Lower leg skin (tissue), 3 donors: Measurements from ENCODE around the gene WBP2NL.

Experiments used
- CTCF ChIP-seq, 3 donors: fragments of 450-650 bp; IDR thresholded peaks; one replicate each; pipeline ENCODE4 v1.5.1; 2016; ENCODE audit warnings: antibody characterized with exemption in 3 of 3, mild to moderate bottlenecking in 3 of 3, moderate library complexity in 2 of 3
- POLR2A ChIP-seq, 2 donors: fragments of 450-650 bp; IDR thresholded peaks; one replicate each; pipeline ENCODE4 v1.6.1; 2016 to 2017; ENCODE audit warnings: antibody characterized with exemption in 2 of 2, mild to moderate bottlenecking in 1 of 2, moderate library complexity in 1 of 2

- TF ChIP-seq CTCF (IDR thresholded peaks at IDR 0.05) (no peak), POLR2A (IDR thresholded peaks at IDR 0.05) (no peak)
Measured at GRCh38 chr22:42064629-42065028, 66.0 kb downstream of the WBP2NL start.
